Measurements from ENCODE around the gene CHST9. TPM values are rescaled to one million over a fixed set of nuclear protein-coding genes. Genes with fewer than 3 reads are reported as not detected.

The CHST9 gene
- total and polyA plus RNA-seq, 3 experiments from 2014 or later = not detected

- H3K27ac ChIP-seq (ENCODE audit: low read depth, low read length) = no peak overlapping the region
- Mint-ChIP-seq H3K27me3 (no peaks in the 10 kb centered on the region), H3K9me3 (peaks cover 3 to 16% (median 10%) of the 10 kb centered on the region in 5 donors), H3K27ac (no peak overlapping the region), H3K4me1 (no peaks in the 10 kb centered on the region), H3K36me3 (no peaks in the 10 kb centered on the region), H3K4me3 (no peak overlapping the region)
- H3K36me3 ChIP-seq (ENCODE audit: insufficient read depth, low read length) = no peaks in the 10 kb centered on the region
- CTCF ChIA-PET = no interaction called here
- H3K4me3 ChIP-seq (ENCODE audit: low read length) = no peak overlapping the region
- POLR2A ChIA-PET = no interaction called here
- DNase-seq = no peak
- H3K27me3 ChIP-seq (ENCODE audit: insufficient read depth, low read length, poor library complexity, severe bottlenecking) = no peaks in the 10 kb centered on the region
- H3K9me3 ChIP-seq (ENCODE audit: low read length) = no peaks in the 10 kb centered on the region
- no peaks in the 10 kb centered on the region for H3K4me1 ChIP-seq (ENCODE audit: insufficient read depth, low read length)
These were observed 49.5 kb downstream of the CHST9 start for GRCh38 chr18:27135504-27136207.

GRCh38 chr18:27130065-27130630, 55.0 kb downstream of the CHST9 start:
- H3K4me3 Mint-ChIP-seq = no peak overlapping the region
- no peak for DNase-seq

GRCh38 chr18:27124196-27124595, 60.9 kb downstream of the CHST9 start:
- H3K9me3 ChIP-seq (ENCODE audit: low read length) = no peaks in the 10 kb centered on the region

More at GRCh38 chr18:27130065-27130630, 55.0 kb downstream of the CHST9 start:
- H3K9me3 Mint-ChIP-seq = peaks cover 3 to 17% (median 6%) of the 10 kb centered on the region in 5 donors
- H3K27ac Mint-ChIP-seq = no peak overlapping the region
- no peaks in the 10 kb centered on the region for H3K27me3 Mint-ChIP-seq
- H3K36me3 Mint-ChIP-seq = no peaks in the 10 kb centered on the region
- no peaks in the 10 kb centered on the region for H3K36me3 ChIP-seq (ENCODE audit: insufficient read depth, low read length)
- H3K4me1 ChIP-seq (ENCODE audit: insufficient read depth, low read length) = no peaks in the 10 kb centered on the region
- POLR2A ChIA-PET = no interaction called here
- H3K4me1 Mint-ChIP-seq = no peaks in the 10 kb centered on the region
- no peak overlapping the region for H3K27ac ChIP-seq (ENCODE audit: low read depth, low read length)
- H3K27me3 ChIP-seq (ENCODE audit: insufficient read depth, low read length, poor library complexity, severe bottlenecking) = no peaks in the 10 kb centered on the region
- CTCF ChIA-PET = no interaction called here
- H3K9me3 ChIP-seq (ENCODE audit: low read length) = no peaks in the 10 kb centered on the region
- H3K4me3 ChIP-seq (ENCODE audit: low read length) = no peak overlapping the region

GRCh38 chr18:27121108-27121507, 64.0 kb downstream of the CHST9 start:
- Histone ChIP-seq H3K27ac (ENCODE audit: low read depth, low read length) (no peak overlapping the region), H3K36me3 (ENCODE audit: insufficient read depth, low read length) (no peaks in the 10 kb centered on the region), H3K4me1 (ENCODE audit: insufficient read depth, low read length) (no peaks in the 10 kb centered on the region), H3K4me3 (ENCODE audit: low read length) (no peak overlapping the region), H3K9me3 (ENCODE audit: low read length) (no peaks in the 10 kb centered on the region), H3K27me3 (ENCODE audit: insufficient read depth, low read length, poor library complexity, severe bottlenecking) (no peaks in the 10 kb centered on the region)
- H3K27me3 Mint-ChIP-seq = no peaks in the 10 kb centered on the region
- no peak overlapping the region for H3K27ac Mint-ChIP-seq
- no peak for DNase-seq
- H3K4me3 Mint-ChIP-seq = no peak overlapping the region
- CTCF ChIA-PET = no interaction called here
- POLR2A ChIA-PET = no interaction called here
- peaks cover 4 to 21% (median 10%) of the 10 kb centered on the region in 5 donors for H3K9me3 Mint-ChIP-seq
- no peaks in the 10 kb centered on the region for H3K4me1 Mint-ChIP-seq
- H3K36me3 Mint-ChIP-seq = no peaks in the 10 kb centered on the region

More at GRCh38 chr18:27124196-27124595, 60.9 kb downstream of the CHST9 start:
- POLR2A ChIA-PET = no interaction called here
- H3K27ac Mint-ChIP-seq = no peak overlapping the region
- H3K27me3 ChIP-seq (ENCODE audit: insufficient read depth, low read length, poor library complexity, severe bottlenecking) = no peaks in the 10 kb centered on the region
- H3K36me3 Mint-ChIP-seq = no peaks in the 10 kb centered on the region
- CTCF ChIA-PET = no interaction called here
- H3K4me1 ChIP-seq (ENCODE audit: insufficient read depth, low read length) = no peaks in the 10 kb centered on the region
- no peak overlapping the region for H3K4me3 Mint-ChIP-seq
- H3K36me3 ChIP-seq (ENCODE audit: insufficient read depth, low read length) = no peaks in the 10 kb centered on the region
- H3K9me3 Mint-ChIP-seq = peaks cover 0 to 13% (median 7%) of the 10 kb centered on the region in 5 donors
- H3K27ac ChIP-seq (ENCODE audit: low read depth, low read length) = no peak overlapping the region
- H3K4me1 Mint-ChIP-seq = no peaks in the 10 kb centered on the region
- no peak for DNase-seq
- H3K4me3 ChIP-seq (ENCODE audit: low read length) = no peak overlapping the region
- H3K27me3 Mint-ChIP-seq = no peaks in the 10 kb centered on the region

GRCh38 chr18:27120246-27120645, 64.9 kb downstream of the CHST9 start:
- H3K27ac ChIP-seq (ENCODE audit: low read depth, low read length) = no peak overlapping the region
- no peak overlapping the region for H3K4me3 ChIP-seq (ENCODE audit: low read length)
- no peak for DNase-seq
- no peaks in the 10 kb centered on the region for H3K4me1 ChIP-seq (ENCODE audit: insufficient read depth, low read length)
- H3K27me3 ChIP-seq (ENCODE audit: insufficient read depth, low read length, poor library complexity, severe bottlenecking) = no peaks in the 10 kb centered on the region
- POLR2A ChIA-PET = no interaction called here
- no peak overlapping the region for H3K27ac Mint-ChIP-seq
- H3K4me1 Mint-ChIP-seq = no peaks in the 10 kb centered on the region
- CTCF ChIA-PET = no interaction called here
- peaks cover 6 to 19% (median 8%) of the 10 kb centered on the region in 5 donors for H3K9me3 Mint-ChIP-seq
- H3K9me3 ChIP-seq (ENCODE audit: low read length) = no peaks in the 10 kb centered on the region
- no peaks in the 10 kb centered on the region for H3K36me3 ChIP-seq (ENCODE audit: insufficient read depth, low read length)
- no peaks in the 10 kb centered on the region for H3K36me3 Mint-ChIP-seq
- no peak overlapping the region for H3K4me3 Mint-ChIP-seq
- H3K27me3 Mint-ChIP-seq = no peaks in the 10 kb centered on the region

- H3K27me3 Mint-ChIP-seq = no peaks in the 10 kb centered on the region
- Histone ChIP-seq H3K27ac (ENCODE audit: low read depth, low read length) (no peak overlapping the region), H3K9me3 (ENCODE audit: low read length) (no peaks in the 10 kb centered on the region), H3K36me3 (ENCODE audit: insufficient read depth, low read length) (no peaks in the 10 kb centered on the region), H3K27me3 (ENCODE audit: insufficient read depth, low read length, poor library complexity, severe bottlenecking) (no peaks in the 10 kb centered on the region), H3K4me3 (ENCODE audit: low read length) (no peak overlapping the region), H3K4me1 (ENCODE audit: insufficient read depth, low read length) (no peaks in the 10 kb centered on the region)
- H3K27ac Mint-ChIP-seq = no peak overlapping the region
- DNase-seq = no peak
- ChIA-PET POLR2A (no interaction called here), CTCF (no interaction called here)
- H3K4me3 Mint-ChIP-seq = no peak overlapping the region
- no peaks in the 10 kb centered on the region for H3K4me1 Mint-ChIP-seq
- H3K9me3 Mint-ChIP-seq = peaks cover 6 to 14% (median 7%) of the 10 kb centered on the region in 5 donors
- no peaks in the 10 kb centered on the region for H3K36me3 Mint-ChIP-seq
These were observed 66.1 kb downstream of the CHST9 start for GRCh38 chr18:27118973-27119372.

- Histone ChIP-seq H3K9me3 (ENCODE audit: low read length) (no peaks in the 10 kb centered on the region), H3K4me3 (ENCODE audit: low read length) (no peak overlapping the region), H3K36me3 (ENCODE audit: insufficient read depth, low read length) (no peaks in the 10 kb centered on the region), H3K4me1 (ENCODE audit: insufficient read depth, low read length) (no peaks in the 10 kb centered on the region), H3K27ac (ENCODE audit: low read depth, low read length) (no peak overlapping the region), H3K27me3 (ENCODE audit: insufficient read depth, low read length, poor library complexity, severe bottlenecking) (no peaks in the 10 kb centered on the region)
- peaks cover 3 to 20% (median 9%) of the 10 kb centered on the region in 5 donors for H3K9me3 Mint-ChIP-seq
- POLR2A ChIA-PET = no interaction called here
- DNase-seq = no peak
- no peaks in the 10 kb centered on the region for H3K4me1 Mint-ChIP-seq
- no peaks in the 10 kb centered on the region for H3K36me3 Mint-ChIP-seq
- no peak overlapping the region for H3K27ac Mint-ChIP-seq
- H3K4me3 Mint-ChIP-seq = no peak overlapping the region
- H3K27me3 Mint-ChIP-seq = no peaks in the 10 kb centered on the region
- CTCF ChIA-PET = no interaction called here
These were observed 70.3 kb downstream of the CHST9 start for GRCh38 chr18:27114842-27115241.

GRCh38 chr18:27113358-27113757, 71.8 kb downstream of the CHST9 start:
- H3K36me3 ChIP-seq (ENCODE audit: insufficient read depth, low read length) = no peaks in the 10 kb centered on the region
- Mint-ChIP-seq H3K4me1 (no peaks in the 10 kb centered on the region), H3K27ac (no peak overlapping the region), H3K9me3 (peaks cover 4 to 24% (median 10%) of the 10 kb centered on the region in 5 donors), H3K36me3 (no peaks in the 10 kb centered on the region), H3K4me3 (no peak overlapping the region), H3K27me3 (no peaks in the 10 kb centered on the region)
- POLR2A ChIA-PET = no interaction called here
- H3K4me3 ChIP-seq (ENCODE audit: low read length) = no peak overlapping the region
- no peaks in the 10 kb centered on the region for H3K27me3 ChIP-seq (ENCODE audit: insufficient read depth, low read length, poor library complexity, severe bottlenecking)
- DNase-seq = no peak
- CTCF ChIA-PET = no interaction called here
- H3K27ac ChIP-seq (ENCODE audit: low read depth, low read length) = no peak overlapping the region
- H3K9me3 ChIP-seq (ENCODE audit: low read length) = no peaks in the 10 kb centered on the region
- no peaks in the 10 kb centered on the region for H3K4me1 ChIP-seq (ENCODE audit: insufficient read depth, low read length)
